Right forelimb (tissue), 1 donor: Measurements from ENCODE around the gene DDX11.
"Not testable (repeated sequence)": the region's sequence is repeated elsewhere in the genome, so short reads cannot be mapped to it uniquely, and the experiment has no call there.

Experiments
- DNase-seq: peaks from one replicate; pipeline ENCODE4 v3.0.0-alpha.2; 2018

Gene DDX11

DNA sequence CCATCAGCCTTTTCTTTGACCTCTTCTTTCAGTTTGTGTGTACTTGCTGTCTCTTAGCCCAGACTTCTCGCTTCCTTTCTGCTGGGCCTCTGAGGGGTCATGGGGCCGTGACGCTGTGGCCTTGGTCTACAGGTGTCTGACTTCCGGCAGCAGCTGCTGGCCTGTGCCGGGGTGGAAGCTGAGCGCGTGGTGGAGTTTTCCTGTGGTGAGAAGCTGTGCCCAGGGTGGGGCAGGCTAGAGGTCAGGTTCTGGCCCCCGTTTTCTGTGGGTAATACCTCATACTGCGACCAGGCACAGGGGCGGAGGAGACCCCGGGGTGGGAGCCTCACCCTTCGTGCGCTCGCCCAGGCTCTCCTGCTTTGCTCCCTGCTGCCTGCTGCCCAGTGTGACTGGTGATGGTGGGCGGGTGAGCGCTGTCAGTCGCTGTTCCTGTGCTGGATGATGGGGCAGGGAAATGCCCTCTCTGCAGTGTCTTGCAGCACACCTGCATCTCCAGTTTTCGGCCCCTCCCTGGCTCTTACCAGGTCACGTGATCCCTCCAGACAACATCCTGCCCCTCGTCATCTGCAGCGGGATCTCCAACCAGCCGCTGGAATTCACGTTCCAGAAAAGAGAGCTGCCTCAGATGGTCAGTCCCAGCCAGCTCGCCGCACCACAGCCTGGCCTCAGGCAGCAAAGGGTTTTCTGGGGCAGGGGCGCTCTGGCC is 27.0 kb downstream of the DDX11 start:
- DNase-seq = not testable (repeated sequence)

DNA sequence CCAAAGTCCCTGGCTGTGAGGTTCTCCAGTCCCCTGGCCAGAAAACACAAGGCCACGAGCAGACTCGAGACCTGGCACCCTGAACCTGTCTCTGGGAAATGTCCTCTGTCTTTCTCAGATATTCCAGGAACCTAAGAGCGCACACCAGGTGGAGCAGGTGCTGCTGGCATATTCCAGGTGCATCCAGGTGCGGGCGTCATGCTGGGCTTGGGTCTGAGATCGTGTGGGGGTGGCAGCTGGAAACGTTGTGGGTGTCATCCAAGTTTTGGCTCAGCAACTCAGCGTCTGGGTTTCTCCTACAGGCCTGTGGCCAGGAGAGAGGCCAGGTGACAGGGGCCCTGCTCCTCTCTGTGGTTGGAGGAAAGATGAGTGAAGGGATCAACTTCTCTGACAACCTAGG is 28.5 kb downstream of the DDX11 start:
- not testable (repeated sequence) for DNase-seq

DNA sequence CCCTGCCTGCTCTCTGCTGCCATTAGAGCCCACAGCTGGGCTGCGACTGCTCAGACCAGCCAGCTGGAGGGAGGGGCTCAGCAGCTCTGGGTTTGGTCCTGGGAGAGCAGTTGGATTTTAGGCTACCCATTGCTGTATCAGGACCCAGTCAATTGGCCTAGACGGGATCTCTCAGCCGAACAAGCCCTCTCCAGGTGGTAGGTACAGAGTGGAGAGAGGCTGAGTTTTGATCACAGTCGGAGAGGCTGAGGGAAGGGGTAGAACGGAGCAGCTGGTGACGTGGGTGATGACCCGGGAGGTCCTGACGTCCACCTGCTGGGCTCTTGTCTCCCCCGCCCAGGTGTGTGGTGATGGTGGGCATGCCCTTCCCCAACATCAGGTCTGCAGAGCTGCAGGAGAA is 28.9 kb downstream of the DDX11 start:
- DNase-seq = not testable (repeated sequence)

DNA sequence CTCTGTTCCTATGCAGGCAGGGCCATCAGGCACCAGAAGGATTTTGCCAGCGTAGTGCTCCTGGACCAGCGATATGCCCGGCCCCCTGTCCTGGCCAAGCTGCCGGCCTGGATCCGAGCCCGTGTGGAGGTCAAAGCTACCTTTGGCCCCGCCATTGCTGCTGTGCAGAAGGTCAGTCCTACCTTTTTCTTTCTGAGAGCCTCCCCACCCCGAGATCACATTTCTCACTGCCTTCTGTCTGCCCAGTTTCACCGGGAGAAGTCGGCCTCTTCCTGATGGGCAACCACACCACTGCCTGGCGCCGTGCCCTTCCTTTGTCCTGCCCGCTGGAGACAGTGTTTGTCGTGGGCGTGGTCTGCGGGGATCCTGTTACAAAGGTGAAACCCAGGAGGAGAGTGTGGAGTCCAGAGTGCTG is 29.9 kb downstream of the DDX11 start:
- not testable (repeated sequence) for DNase-seq

DNA sequence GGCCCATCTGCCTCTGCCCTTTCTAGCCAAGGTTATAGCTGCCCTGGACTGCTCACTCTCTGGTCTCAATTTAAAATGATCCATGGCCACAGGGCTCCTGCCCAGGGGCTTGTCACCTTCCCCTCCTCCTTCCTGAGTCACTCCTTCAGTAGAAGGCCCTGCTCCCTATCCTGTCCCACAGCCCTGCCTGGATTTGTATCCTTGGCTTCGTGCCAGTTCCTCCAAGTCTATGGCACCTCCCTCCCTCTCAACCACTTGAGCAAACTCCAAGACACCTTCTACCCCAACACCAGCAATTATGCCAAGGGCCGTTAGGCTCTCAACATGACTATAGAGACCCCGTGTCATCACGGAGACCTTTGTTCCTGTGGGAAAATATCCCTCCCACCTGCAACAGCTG is 30.6 kb downstream of the DDX11 start:
- DNase-seq = not testable (repeated sequence)

DNA sequence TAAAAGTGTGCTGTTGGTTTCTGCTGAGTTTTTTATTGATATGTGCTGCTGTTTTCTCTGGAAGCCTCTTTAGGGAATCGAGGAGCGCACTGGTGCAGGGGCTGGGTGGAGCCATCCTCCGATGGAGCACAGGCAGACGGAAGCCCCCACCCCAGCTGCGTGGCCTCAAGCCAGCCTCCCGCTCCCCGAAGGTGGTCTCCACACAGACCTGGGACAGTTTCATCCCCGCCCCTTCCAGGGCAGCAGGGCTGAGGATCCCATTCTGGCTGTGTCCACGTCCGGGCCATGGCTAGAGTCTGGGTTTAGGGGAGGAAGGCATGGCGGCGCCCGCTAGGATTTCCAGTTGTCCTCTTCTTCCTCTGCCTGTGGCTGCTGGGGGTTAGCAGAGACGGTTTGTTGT is 31.1 kb downstream of the DDX11 start:
- DNase-seq = not testable (repeated sequence)

DNA sequence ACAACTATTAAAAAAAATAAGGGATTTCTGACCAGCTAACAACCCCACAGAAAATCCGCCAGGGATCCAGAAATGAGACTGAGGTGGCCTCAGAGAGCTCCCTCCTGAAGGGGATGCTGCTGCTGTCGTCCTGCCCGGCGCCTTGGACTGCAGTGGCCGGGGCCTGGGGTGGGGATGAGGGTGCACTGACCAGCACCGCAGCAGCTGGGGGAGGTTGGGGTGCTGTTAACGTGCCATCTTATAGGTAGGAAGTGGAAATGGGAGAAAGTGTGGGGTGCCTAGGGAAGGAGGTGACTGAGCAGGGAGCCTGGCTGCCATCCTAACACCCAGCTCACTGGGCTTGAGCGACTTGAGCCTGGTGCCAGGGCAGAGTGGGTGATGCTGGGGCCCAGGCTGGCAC is 32.0 kb downstream of the DDX11 start:
- no peak for DNase-seq

DNA sequence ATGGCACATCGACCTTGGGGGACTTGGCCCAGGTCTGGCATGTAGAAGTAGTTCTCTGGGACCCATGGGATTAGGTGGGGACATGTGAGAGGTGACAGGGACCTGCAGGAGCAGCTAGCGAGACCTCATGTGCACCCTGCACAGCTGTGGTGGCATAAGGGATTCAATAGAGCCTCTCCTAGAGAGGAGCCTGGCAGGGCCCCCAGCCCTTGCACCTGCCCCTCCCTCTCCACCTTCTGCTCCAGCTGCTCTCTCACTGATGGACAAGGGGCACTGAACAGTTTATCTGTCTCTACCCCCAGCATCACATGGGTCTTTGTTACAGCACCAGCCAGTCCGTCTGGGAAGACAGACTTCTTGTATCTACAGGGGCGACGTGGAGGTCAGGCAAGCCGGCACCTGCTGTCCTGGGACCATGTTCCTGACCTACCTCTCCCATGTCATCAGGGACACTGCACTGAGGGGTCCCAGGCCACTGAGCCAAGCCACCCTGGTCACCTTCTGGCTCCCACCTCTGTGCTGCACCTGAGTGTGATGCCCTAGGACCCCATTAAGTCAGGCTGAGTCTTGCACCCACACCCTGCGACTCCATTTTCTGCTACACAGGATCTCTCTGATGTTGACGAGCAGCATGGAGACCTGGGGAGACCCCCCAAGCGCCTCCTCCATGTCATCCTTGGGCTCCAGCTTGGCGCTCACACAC is 32.6 kb downstream of the DDX11 start:
- no peak for DNase-seq

DNA sequence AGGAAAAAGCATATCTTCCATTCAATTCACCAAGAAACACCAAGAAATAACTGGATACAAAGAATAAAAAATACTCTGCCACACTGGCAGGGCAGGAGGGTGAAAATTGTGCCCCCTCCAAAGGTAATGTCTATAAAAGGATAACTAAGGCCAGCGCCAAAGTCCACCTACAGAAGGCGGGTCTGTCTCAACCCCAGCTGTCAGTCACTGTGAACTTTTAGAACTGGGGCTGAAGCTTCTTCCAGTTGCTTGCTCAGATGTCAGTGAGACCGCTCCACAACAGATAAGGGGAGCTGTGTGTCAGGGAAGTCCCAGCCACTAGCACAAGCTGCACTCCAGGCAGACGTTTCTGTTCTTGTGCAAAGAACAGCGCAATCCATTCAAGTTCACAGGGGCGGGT is 36.1 kb downstream of the DDX11 start:
- not testable (repeated sequence) for DNase-seq

DNA sequence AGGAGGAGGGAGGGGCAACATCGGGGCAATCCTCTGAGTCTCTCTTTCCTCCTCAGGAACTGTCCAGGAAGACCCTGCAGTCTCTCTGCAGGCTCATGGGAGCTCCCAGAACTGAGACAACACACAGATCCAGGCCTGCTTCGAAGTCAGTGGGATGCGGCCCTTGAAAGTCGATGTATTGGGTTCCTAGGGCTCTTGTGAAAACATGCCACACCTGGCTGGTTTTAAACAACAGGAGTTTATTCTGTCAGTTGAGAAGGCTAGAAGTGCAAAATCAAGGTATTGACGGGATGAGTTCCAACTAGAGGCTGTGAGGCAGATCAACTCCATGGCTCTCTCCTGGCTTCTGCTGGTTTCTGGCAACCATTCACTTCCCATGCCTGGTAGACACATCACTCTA is 36.6 kb downstream of the DDX11 start:
- DNase-seq = not testable (repeated sequence)

DNA sequence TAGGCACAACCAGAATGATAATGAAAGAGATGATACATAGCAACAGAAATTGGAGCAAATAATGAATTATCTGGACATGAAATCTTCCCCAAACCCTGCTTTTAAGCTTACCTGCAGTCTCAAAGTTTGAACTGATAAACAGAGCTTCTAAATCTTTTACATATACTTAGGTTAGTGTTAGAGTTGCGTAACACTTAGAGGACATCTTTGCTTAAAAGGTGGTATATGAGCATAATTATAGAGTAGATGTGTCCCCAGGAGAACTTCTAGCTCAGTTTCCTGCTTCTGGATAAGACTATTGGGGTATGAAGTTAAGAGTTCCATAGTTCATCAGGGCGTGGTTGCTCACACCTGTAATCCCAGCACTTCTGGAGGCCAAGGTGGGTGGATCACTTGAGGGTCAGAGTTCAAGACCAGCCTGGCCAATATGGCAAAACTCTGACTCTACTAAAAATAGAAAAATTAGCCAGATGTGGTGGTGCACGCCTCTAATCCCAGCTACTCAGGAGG is 41.5 kb downstream of the DDX11 start:
- not testable (repeated sequence) for DNase-seq

DNA sequence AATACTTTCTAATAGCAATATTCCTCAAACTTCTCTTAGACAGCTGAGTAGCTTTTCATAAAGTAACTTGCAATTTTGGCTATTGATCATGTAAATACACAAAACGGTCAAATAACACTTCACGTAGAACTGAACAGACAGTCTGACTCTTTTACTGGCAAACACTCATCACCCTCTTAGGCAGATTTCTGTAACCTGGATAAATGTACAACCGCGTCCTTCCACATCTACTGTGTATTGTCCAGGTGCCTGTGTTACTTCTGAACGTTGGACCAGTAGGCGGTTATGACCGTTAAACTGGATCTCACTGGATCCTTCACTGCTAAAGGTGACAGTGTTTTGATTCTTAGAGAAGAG is 43.2 kb downstream of the DDX11 start:
- not testable (repeated sequence) for DNase-seq

DNA sequence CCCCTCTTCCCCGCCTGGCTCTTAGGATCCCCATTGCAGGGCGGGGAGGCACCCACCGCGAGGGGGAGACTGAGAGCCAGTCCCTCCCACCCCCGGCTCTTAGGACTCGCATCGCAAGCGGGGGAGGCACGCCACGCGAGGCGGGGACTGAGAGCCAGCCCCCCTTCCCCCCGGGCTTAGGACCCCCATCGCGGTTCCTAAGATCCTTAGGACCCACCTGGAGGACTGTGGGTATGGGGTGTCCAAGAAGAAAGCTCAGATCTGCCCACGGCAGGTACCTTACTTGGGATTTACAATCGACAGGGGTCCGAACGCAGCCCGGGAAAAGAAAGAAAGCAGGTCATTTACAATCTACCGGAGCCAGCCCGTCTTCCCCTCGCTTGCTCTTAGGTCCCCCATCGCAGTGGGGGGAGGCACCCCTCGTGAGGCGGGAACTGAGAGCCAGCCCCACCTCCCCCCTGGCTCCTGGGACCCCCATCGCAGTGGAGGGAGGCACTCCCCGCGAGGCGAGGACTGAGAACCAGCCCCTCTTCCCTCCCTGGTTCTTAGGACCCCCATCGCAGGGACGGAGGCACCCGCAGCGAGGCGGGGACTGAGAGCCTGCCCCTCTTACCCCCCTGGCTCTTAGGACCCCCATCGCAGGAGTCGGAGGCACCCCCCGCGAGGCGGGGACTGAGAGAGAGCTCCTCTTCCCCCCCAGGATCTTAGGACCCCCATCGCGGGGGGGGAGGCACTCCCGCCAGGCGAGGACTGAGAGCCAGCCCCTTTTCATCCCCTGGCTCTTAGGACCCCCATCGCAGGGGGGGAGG is 43.7 kb downstream of the DDX11 start:
- peak; percentile 48 for DNase-seq

DNA sequence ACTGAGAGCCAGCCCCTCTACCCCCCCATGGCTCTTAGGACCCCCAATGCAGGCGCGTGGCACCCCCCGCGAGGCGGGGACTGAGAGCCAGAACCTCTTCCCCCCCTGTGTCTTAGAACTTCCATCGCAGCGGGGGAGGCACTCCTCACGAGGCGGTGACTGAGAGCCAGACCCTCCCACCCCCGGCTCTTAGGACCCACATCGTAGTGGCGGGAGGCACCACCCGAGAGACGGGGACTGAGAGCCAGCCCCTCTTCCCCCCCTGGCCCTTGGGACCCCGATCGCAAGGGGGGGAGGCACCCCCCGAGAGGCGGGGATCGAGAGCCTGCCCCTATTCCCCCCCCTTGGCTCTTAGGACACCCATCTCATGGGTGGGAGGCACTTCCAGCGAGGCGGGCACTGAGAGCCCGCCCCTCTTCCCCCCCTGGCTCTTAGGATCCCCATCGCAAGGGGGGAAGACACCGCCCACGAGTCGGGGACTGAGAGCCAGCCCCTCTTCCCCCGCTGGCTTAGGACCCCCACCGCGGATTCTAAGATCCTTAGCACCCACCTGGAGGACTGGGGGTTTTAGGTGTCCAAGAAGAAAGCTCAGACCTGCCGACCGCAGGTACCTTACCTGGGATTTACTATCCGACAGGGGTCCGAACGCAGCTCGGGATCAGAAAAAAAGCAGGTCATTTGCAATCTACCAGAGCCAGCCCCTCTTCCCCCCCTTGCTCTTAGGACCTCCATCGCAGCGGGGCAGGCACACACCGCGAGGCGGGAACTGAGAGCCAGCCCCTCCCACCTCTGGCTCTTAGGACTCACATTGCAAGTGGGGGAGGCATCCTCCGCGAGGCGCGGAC is 44.9 kb downstream of the DDX11 start:
- peak; percentile 60 for DNase-seq

DNA sequence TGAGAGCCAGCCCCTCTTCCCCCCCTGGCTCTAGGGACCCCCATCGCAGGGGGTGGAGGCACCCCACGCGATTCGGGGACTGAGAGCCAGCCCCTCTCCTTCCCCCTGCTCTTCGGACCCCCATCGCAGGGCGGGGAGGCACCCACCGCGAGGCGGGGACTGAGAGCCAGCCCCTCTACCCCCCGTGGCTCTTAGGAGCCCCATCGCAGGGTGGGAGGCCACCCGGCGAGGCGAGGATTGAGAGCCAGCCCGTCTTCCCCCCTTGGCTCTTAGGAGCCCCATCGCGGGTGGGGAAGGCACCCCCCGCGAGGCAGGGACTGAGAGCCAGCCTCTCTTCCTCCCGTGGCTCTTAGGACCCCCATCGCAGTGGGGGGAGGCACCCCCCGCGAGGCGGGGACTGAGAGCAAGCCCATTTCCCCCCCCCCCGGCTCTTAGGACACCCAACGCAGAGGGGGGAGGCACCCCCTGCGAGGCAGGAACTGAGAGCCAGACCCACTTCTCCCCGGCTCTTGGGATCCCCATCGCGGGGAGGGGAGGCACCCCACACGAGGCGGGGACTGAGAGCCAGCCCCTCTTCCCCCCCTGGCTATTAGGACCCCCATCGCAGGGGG is 45.6 kb downstream of the DDX11 start:
- DNase-seq = no peak

DNA sequence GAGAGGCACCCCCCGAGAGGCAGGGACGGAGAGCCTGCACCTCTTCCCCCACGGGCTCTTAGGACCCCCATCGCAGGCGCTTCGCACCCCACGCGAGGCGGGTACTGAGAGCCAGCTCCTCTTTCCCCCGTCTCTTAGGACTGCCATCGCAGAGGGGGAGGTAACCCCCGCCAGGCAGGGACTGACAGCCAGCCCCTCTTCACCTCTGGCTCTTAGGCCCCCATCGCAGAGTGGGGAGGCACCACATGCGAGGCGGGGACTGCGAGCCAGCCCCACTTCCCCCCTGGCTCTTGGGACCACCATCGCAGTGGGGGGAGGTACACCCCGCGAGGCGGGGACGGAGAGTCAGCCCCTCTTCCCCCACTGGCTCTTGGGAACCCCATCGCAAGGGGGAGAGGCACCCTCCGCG is 46.1 kb downstream of the DDX11 start:
- DNase-seq = no peak

DNA sequence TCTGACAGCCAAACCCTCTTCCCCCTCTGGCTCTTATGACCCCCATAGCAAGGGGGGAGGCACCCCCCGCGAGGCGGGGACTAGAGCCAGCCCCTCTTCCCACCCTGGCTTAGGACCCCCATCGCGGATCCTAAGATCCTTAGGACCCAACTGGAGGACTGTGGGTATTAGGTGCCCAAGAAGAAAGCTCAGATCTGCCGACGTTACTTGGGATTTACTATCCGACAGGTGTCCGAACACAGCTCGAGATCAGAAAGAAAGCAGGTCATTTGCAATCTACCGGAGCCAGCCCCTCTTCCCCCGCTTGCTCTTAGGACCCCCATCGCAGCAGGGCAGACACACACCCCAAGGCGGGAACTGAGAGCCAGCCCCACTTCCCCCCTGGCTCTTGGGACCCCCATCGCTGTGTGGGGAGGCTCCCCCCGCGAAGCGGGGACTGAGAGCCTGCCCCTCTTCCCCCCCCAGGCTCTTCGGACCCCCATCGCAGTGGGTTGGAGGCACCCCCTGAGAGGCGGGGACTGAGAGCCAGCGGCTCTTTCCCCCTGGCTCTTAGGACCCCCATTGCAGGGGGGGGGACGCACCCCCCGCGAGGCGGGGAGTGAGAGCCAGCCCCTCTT is 46.8 kb downstream of the DDX11 start:
- DNase-seq = no peak

DNA sequence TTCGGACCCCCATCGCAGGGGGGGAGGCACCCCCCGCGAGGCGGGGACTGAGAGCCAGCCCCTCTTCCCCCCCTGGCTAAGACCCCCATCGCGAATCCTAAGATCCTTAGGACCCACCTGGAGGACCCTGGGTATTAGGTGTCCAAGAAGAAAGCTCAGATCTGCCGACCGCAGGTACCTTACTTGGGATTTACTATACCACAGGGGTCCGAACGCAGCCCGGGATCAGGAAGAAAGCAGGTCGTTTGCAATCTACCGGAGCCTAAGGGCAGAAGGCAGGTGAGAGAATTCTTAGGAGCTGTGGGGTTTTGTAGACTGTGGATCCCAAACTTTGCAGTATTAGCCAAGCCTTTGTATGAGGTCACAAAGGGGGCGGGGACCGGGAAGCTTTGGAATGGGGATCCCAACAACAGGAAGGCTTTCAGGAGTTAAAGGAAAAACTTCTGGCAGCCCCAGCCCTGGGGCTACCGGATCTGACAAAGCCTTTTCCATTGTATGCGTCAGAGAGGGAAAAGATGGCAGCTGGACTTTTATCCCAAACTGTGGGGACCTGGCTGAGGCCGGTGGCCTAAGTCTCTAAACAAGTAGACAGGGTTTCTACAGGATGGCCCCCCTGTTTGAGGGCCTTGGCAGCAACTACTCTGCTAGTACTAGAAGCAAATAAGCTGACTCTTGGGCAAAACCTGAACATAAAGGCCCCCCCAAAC is 47.5 kb downstream of the DDX11 start:
- DNase-seq = not testable (repeated sequence)

DNA sequence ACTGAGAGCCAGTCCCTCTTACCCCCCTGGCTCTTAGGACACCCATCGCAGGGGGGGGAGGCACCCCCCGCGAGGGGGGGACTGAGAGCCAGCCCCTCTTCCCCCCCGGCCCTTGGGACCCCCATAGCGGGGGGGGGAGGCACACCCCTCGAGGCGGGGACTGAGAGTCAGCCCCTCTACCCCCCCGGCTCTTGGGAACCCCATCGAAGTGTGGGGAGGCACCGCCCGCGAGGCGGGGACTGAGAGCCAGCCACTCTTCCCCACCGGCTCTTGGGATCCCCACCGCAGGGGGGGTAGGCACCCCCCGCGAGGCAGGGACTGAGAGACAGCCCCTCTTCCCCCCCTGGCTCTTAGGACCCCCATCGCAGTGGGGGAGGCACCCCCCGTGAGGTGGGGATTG is 48.8 kb downstream of the DDX11 start:
- no peak for DNase-seq

DNA sequence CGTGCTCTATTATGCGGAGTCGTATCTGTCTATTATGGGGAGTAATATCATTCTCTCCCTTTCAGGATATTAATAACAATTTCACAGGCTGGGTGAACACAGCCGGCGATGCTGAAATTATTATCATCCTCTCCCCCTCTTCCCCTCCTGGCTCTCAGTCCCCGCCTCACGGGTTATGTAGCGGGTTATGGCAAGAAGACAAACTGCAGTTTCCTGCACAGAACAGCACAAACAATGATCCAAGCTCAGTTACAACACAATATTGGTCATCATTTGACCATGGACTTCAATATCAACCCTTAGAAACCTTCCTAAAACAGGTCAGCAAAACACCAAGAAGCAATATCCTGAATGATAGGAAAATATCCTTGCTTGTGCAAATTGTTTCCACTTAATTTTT is 50.5 kb downstream of the DDX11 start:
- not testable (repeated sequence) for DNase-seq

DNA sequence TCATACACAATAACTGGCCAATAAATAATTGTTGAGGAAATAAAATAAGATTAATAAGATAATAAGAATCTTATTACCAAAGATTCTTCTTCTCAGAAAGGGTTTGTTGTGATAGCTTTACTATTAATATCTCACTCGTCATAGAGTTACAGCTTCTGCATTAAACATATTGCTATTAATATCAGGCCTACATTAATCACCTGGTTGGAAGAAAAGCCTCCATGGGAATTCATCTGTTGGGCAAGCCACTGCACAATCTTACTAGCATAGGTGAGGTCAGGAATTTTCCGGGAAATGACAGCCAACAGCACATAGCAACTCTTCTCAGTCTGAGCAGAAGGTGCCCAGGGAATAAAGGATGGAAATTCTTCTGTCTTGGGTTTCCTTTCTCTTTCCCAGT is 51.5 kb downstream of the DDX11 start:
- not testable (repeated sequence) for DNase-seq
